ENCODE results near the gene CTNNBL1. TPM values are rescaled to one million over a fixed set of nuclear protein-coding genes. Genes with fewer than 3 reads are reported as not detected.

Gene CTNNBL1
- total RNA-seq, 2 donors from 2014 or later: 65.9 to 102 TPM

GRCh38 chr20:37872161-37872560 lies 178.3 kb downstream of the CTNNBL1 start:
- Mint-ChIP-seq H3K9me3 (no peaks in the 10 kb centered on the region), H3K4me1 (ENCODE audit: low read depth) (no peaks in the 10 kb centered on the region), H3K27ac (no peak overlapping the region), H3K27me3 (ENCODE audit: low read depth) (no peaks in the 10 kb centered on the region), H3K4me3 (no peak overlapping the region), H3K36me3 (ENCODE audit: insufficient read depth in 2 of 2) (peaks cover 2 to 4% of the 10 kb centered on the region in 2 donors)
- DNase-seq (no peak), ATAC-seq (replicated peaks in 1 of 2) (no peak)

DNA sequence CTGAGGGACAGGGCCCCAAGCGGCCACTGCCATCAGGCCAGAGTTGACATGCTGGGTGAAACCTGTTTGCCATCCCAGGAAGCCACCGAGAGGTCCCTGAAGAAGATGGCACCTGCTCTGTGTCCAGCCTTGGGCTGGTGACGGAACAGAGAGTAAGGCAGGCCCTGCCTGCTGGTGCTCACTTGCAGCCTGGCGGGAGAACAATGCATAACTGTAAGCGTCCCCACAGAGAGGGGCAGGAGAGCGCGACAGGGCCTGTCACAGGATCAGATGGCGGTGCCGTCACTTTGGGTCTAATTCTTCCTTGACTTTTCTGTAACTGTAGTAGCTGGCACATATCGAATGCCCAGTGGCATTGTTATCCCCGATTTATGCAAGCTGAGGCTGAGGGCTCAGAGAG lies 180.1 kb downstream of the CTNNBL1 start:
- Mint-ChIP-seq H3K4me3 (no peak overlapping the region), H3K27ac (no peak overlapping the region), H3K27me3 (ENCODE audit: low read depth) (no peaks in the 10 kb centered on the region), H3K4me1 (ENCODE audit: low read depth) (no peaks in the 10 kb centered on the region), H3K9me3 (no peaks in the 10 kb centered on the region), H3K36me3 (ENCODE audit: insufficient read depth in 2 of 2) (peaks cover 2 to 4% of the 10 kb centered on the region in 2 donors)
- no peak for DNase-seq
- no peak for ATAC-seq (replicated peaks in 1 of 2)

- Mint-ChIP-seq H3K36me3 (ENCODE audit: insufficient read depth in 2 of 2) (peaks cover 2 to 4% of the 10 kb centered on the region in 2 donors), H3K4me3 (no peak overlapping the region), H3K4me1 (ENCODE audit: low read depth) (no peaks in the 10 kb centered on the region), H3K27me3 (ENCODE audit: low read depth) (no peaks in the 10 kb centered on the region), H3K9me3 (no peaks in the 10 kb centered on the region), H3K27ac (no peak overlapping the region)
- DNase-seq (no peak), ATAC-seq (replicated peaks in 1 of 2) (no peak)
Observed at GRCh38 chr20:37875460-37876175, 181.8 kb downstream of the CTNNBL1 start.

DNA sequence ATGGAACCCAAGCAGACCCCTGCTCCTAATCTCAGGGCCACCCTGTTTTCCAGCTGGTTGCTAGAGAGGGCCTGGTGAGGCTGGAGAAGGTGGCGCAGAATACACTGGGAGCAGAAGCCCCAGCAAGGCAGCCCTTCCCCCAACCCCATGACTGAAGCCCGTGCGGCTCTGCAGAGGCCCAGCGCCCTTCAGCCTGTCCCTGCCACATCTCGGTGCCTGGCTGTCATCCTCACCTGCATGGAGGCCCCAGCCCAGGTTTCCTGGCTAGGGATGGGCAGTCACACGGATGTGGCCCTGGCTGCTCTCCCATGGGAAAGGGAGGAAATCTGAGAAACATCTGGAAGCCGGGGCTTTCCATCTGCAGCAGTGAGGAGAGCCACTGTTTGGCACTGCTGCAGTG lies 183.0 kb downstream of the CTNNBL1 start:
- no peak for ATAC-seq (replicated peaks in 1 of 2)
- H3K4me3 Mint-ChIP-seq: no peak overlapping the region

DNA sequence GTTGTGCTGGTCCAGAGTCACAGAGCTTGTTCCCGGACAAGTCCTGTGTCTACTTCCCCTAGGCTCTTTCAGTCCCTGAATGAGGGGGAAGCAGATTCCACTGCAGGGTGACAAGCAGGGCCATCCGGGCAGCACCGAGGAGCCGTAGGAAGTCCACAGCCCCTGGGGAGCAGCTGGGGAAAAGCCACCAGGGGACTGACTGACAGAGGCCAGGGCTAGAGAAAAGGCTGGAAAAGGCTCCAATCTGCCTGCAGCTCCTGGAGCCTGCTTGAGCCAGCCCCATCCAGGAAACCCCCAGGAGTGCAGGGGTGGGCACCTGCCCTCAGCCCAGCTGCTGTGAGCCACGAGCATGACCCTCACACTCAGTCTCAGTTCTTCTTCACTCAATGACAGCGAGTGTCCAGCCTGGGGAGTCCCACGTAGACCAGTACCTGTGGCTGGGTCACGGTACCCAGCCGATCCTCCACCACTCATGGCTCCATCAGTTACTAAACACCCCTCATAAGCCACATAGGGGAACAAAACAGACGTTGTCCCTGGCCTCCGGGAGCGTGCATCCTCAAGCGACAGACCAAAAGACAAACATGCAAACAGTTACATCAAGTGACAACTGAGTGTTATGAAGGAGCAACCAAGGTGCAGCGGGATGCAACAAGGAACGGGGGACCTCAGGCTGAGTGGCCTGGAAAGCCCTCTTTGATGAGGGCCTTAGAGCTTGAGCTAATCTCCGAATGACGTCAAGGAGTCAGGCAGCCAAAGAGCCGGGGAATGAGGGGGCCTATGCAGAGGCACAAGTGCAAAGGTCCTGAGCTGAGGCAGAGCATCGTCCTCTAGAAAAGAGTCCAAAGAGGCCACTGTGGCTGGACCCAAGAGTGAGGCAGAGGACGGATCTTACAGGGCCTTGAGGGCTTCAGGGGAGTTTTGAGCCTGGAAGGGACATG lies 184.3 kb downstream of the CTNNBL1 start:
- H3K9me3 Mint-ChIP-seq: no peaks in the 10 kb centered on the region
- H3K4me3 Mint-ChIP-seq: no peak overlapping the region
- H3K36me3 Mint-ChIP-seq (ENCODE audit: insufficient read depth in 2 of 2): no peaks in the 10 kb centered on the region
- DNase-seq (no peak), ATAC-seq (replicated peaks in 1 of 2) (no peak)
- no peak overlapping the region for H3K27ac Mint-ChIP-seq
- H3K4me1 Mint-ChIP-seq (ENCODE audit: low read depth): no peaks in the 10 kb centered on the region
- H3K27me3 Mint-ChIP-seq (ENCODE audit: low read depth): no peaks in the 10 kb centered on the region

More for the DNA sequence above, 183.0 kb downstream of the CTNNBL1 start:
- no peak for DNase-seq
- Mint-ChIP-seq H3K9me3 (no peaks in the 10 kb centered on the region), H3K27me3 (ENCODE audit: low read depth) (no peaks in the 10 kb centered on the region), H3K36me3 (ENCODE audit: insufficient read depth in 2 of 2) (no peaks in the 10 kb centered on the region), H3K27ac (no peak overlapping the region), H3K4me1 (ENCODE audit: low read depth) (no peaks in the 10 kb centered on the region)

DNA sequence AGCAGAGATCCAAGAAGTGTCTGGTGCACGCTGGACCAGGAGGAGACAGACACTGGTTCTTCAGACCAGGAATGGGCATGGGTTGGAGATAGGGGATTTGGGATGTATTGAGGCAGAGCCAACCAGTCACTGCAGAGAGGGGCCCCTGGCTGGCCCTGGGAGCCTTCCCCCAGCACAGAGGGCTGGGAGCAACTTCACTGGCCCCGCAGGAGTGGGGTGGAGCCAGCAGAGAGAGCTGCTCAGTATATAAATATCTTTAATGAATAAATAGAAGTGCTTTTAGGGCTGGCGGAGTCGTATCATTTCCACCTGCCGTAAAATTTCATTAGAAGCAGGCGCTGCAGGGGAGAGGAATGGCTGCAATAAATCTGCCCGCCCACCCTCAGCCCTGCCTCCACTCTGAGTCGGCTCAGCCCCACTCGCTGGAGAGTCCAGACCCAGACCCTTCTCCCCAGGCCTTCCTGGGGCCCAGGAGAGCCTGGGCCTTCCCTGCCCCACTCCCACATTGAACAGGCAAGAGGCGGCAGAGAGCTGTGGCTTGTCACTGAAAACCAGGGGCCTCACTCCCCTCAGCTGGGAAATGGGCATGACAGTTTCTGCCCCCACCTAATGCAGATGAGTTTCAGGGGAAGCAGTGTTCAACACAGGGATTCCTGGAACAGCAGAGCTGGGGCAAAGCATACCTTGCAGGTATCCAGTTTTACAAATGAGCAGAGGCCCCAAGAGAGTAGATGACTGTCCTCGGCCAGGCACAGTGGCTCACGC lies 185.2 kb downstream of the CTNNBL1 start:
- Mint-ChIP-seq H3K4me3 (no peak overlapping the region), H3K36me3 (ENCODE audit: insufficient read depth in 2 of 2) (no peaks in the 10 kb centered on the region), H3K4me1 (ENCODE audit: low read depth) (no peaks in the 10 kb centered on the region), H3K27me3 (ENCODE audit: low read depth) (no peaks in the 10 kb centered on the region), H3K27ac (no peak overlapping the region), H3K9me3 (no peaks in the 10 kb centered on the region)
- DNase-seq (no peak), ATAC-seq (replicated peaks in 1 of 2) (no peak)

DNA sequence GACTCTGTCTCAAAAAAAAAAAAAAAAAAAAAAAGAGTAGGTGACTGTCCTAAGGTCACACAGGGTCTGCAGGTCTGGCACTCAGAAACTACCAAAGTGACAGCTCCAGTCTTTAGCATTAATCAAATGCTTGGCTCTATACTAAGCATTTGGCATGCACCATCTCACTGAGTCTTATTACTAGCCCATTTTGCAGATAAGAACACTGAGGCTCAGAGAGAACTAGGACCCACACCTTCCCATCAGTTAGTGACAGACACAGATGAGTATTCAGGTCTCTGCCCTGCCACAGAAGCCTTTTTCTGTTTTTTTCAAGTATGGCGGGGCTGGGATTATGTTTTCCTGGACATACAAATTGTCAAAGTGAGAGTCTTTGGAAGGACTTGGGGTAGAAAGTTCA lies 186.0 kb downstream of the CTNNBL1 start:
- ATAC-seq (replicated peaks in 1 of 2) (no peak), DNase-seq (no peak)
- Mint-ChIP-seq H3K27ac (no peak overlapping the region), H3K36me3 (ENCODE audit: insufficient read depth in 2 of 2) (no peaks in the 10 kb centered on the region), H3K27me3 (ENCODE audit: low read depth) (no peaks in the 10 kb centered on the region), H3K4me3 (no peak overlapping the region), H3K9me3 (no peaks in the 10 kb centered on the region), H3K4me1 (ENCODE audit: low read depth) (no peaks in the 10 kb centered on the region)

- no peak for DNase-seq
- H3K4me3 Mint-ChIP-seq: no peak overlapping the region
- no peak overlapping the region for H3K27ac Mint-ChIP-seq
- no peaks in the 10 kb centered on the region for H3K9me3 Mint-ChIP-seq
- no peaks in the 10 kb centered on the region for H3K27me3 Mint-ChIP-seq (ENCODE audit: low read depth)
- no peaks in the 10 kb centered on the region for H3K4me1 Mint-ChIP-seq (ENCODE audit: low read depth)
- ATAC-seq (replicated peaks in 1 of 2): no peak
- H3K36me3 Mint-ChIP-seq (ENCODE audit: insufficient read depth in 2 of 2): no peaks in the 10 kb centered on the region
Observed at GRCh38 chr20:37880726-37881591, 187.1 kb downstream of the CTNNBL1 start.

DNA sequence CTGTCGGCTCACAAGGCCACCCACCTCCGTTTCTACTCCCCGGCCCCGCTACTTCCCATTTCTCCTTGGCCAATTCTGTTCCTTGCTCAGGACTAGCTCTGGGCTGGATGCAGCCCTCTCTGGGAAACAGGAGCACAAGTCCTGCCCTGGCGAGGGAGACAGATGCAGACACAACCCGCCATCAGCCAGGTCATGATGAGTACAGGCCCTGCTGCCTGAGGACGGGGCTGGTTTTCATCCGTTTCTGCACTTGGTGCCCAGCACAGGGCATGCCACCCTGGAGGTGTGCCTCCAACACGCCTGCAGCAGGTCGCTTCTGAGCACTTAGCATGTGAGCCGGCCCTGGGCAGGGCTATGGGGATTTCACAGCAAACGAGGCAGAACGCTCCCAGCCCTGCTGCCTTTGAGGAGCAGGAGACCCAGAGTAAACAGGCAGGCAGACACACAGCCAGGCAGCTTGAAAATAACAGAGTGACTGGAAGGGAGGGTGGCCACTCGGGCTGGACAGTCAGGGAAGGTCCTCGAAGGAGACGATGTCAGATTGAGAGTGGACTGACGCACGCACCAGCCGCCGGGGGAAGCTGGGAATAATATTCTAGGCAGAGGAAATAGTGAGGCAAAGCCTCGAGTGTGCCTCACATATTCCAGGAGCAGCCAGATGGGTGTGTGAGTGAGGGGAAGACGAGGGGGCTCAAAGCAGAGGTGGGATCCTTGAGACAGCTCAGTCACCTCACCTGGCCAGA lies 187.9 kb downstream of the CTNNBL1 start:
- ATAC-seq (replicated peaks in 1 of 2): no peak
- Mint-ChIP-seq H3K4me3 (no peak overlapping the region), H3K9me3 (no peaks in the 10 kb centered on the region), H3K27me3 (ENCODE audit: low read depth) (no peaks in the 10 kb centered on the region), H3K36me3 (ENCODE audit: insufficient read depth in 2 of 2) (no peaks in the 10 kb centered on the region), H3K27ac (no peak overlapping the region), H3K4me1 (ENCODE audit: low read depth) (no peaks in the 10 kb centered on the region)
- DNase-seq: no peak

DNA sequence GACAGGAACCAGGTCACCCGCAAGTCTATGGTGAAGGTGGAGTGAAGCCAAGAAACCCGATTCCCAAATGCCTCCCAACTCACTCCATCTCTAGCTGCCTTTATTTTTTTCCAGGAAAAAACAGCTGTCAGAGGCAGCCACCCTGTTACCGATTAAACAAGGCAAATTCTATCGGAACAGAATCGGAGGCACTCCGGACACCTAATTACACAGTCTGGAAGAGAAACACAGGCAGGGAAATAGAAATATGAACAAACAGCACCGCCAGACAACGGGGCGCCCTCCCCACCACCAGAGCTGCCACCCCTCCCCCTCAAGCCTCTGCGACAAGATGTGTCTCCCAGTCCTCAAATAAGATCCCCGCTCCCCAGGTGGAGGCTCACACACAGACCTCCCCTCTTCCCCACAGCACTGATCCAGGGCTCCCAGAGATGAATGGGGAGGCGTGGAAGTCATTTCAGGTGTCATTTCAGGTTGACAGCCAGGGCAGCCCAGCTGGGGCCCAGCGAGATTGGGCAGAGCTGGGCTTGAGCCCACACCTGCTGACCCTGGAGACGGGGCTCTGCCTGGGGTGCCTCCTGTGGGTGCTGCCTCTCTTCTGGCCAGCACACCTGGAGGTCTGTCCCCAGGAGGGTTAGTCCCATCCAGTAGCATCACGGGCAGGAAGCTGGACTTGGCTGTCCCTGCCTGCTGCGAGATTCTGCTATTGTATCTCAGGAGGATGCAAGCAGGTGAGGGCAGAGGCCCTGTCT lies 189.3 kb downstream of the CTNNBL1 start:
- no peaks in the 10 kb centered on the region for H3K4me1 Mint-ChIP-seq (ENCODE audit: low read depth)
- ATAC-seq (replicated peaks in 1 of 2) (no peak), DNase-seq (no peak)
- H3K27ac Mint-ChIP-seq: no peak overlapping the region
- H3K27me3 Mint-ChIP-seq (ENCODE audit: low read depth): peaks cover 7% of the 10 kb centered on the region
- no peaks in the 10 kb centered on the region for H3K9me3 Mint-ChIP-seq
- H3K36me3 Mint-ChIP-seq (ENCODE audit: insufficient read depth in 2 of 2): no peaks in the 10 kb centered on the region
- no peak overlapping the region for H3K4me3 Mint-ChIP-seq

DNA sequence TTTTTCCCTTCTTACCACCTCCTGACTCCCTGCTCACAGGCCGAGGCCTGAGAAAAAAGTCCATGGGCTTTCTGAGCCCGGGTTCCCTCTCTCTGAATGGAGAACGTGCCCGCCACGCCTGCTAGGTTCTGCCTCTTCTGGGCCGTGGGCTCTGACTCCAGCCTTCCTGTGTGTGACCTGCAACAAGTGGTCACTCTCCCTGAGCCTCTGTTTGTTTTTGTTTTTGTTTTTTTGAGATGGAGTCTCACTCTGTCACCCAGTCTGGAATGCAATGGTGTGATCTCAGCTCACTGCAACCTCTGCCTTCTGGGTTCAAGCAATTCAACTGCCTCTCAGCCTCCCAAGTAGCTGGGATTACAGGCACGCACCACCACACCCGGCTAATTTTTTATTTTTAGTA lies 191.2 kb downstream of the CTNNBL1 start:
- no peak overlapping the region for H3K27ac Mint-ChIP-seq
- H3K4me1 Mint-ChIP-seq (ENCODE audit: low read depth): no peaks in the 10 kb centered on the region
- H3K27me3 Mint-ChIP-seq (ENCODE audit: low read depth): peaks cover 7% of the 10 kb centered on the region
- DNase-seq: no peak
- no peak for ATAC-seq (replicated peaks in 1 of 2)
- H3K9me3 Mint-ChIP-seq: no peaks in the 10 kb centered on the region
- H3K36me3 Mint-ChIP-seq (ENCODE audit: insufficient read depth in 2 of 2): no peaks in the 10 kb centered on the region
- no peak overlapping the region for H3K4me3 Mint-ChIP-seq

Data from activated T-cell treated with anti-CD3 and anti-CD28 coated beads, Interleukin-2, amount 50 U/mL, for 72 hours (primary cell).